Activated B cell treated with CpG ODN at 0.5 μM for 24 hours (primary cell): ENCODE results near the gene FDX1. TPM values are rescaled to one million over a fixed set of nuclear protein-coding genes. Genes with fewer than 3 reads are reported as not detected.

ENCODE experiments used
- ATAC-seq: fragments of 200-7000 bp; cut with Tn5 transposase; one replicate; pipeline ENCODE4 v1.10.0; 2021; ENCODE audit warnings: low read depth, mild to moderate bottlenecking, moderate library complexity
- CTCF ChIA-PET: fragments of 350-600 bp; sonication (Branson Sonifier 250); formaldehyde crosslinking; loops from one replicate; lab custom pipeline; 2021; ENCODE audit warnings: antibody characterized with exemption; lab: Charles Lee
- POLR2A ChIA-PET: fragments of 350-600 bp; sonication (Branson Sonifier 250); formaldehyde crosslinking; loops from one replicate; lab custom pipeline; 2021; ENCODE audit warnings: antibody characterized with exemption; lab: Charles Lee
- DNase-seq: peaks from one replicate; pipeline ENCODE4 v3.0.0; 2022
- H3K27ac Mint-ChIP-seq: one replicate; pipeline ENCODE4 v1.8.0; 2020; ENCODE audit warnings: mixed read lengths
- H3K27me3 Mint-ChIP-seq: one replicate; pipeline ENCODE4 v1.8.0; 2021; ENCODE audit warnings: mixed read lengths
- H3K36me3 Mint-ChIP-seq: one replicate; pipeline ENCODE4 v1.8.0; 2021; ENCODE audit warnings: low read depth, mixed read lengths
- H3K4me1 Mint-ChIP-seq: one replicate; pipeline ENCODE4 v1.8.0; 2021; ENCODE audit warnings: mixed read lengths
- H3K4me3 Mint-ChIP-seq: one replicate; pipeline ENCODE4 v1.8.0; 2020; ENCODE audit warnings: mild to moderate bottlenecking, mixed read lengths
- H3K9me3 Mint-ChIP-seq: one replicate; pipeline ENCODE4 v1.8.0; 2020; ENCODE audit warnings: mixed read lengths
- CTCF ChIP-seq: fragments of 200-600 bp; IDR thresholded peaks from one replicate; pipeline ENCODE4 v1.8.0; 2022; ENCODE audit warnings: antibody characterized with exemption, mild to moderate bottlenecking
- intact Hi-C: fragments of 100-400 bp; cut with micrococcal nuclease; formaldehyde crosslinking; loops from one replicate; pipeline ENCODE4 v1.15.1; 2024
- total RNA-seq: library from RNA; stranded (reverse); gene quantifications from 2 replicates; pipeline ENCODE4 v1.2.3, GENCODE V29; 2022

Gene FDX1
- total RNA-seq, 1 donor from 2014 or later = 8.7 TPM

DNA sequence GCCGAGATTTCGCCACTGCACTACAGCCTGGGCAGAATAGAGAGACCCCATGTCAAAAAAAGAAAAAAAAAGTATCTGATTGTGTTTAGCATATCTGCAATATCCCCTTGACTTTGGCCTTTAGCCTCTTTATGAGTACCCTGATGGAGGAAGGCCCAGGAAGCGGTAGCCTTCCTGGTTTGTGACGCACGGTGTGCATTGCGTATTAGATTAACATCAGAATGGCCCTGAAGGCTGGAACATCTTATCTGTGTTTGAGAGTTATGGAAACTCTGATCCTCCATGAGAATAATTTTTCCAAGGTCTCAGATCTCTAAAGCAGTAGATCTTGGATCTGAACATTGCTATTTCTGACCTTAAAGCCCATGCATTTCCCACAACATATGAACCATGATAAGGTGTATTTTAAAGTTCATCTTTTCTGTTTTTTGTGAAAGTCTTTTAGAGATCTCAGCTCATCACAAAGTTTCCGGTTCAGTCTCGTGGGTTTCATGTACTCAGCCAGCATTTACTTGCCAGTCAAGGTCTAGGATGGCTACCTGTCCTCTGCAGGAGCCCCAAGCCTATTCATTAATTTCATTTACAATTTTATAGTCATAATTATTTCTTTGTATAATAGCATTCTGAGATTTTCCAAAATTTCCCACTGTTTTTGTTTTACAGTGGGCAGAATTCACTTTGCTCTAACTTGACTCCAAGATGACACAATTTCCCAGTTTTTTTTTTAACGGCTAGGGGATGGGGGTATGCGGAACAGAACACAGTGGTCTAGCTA, 605 bp upstream of the FDX1 start:
- DNase-seq (no peak), ATAC-seq (no peak)
- Mint-ChIP-seq H3K27ac (peak overlapping the region; percentile 74), H3K27me3 (no peaks in the 10 kb centered on the region), H3K4me1 (peaks cover 42% of the 10 kb centered on the region), H3K4me3 (peak overlapping the region; percentile 76), H3K9me3 (no peaks in the 10 kb centered on the region), H3K36me3 (peaks cover 7% of the 10 kb centered on the region)
- CTCF ChIA-PET = interaction anchor here (1.1 to 8.8 kb wide), 2 partner anchors 52 to 229 kb away, joined by 3 to 103 read pairs; no protein-coding TSS in a partner anchor
- POLR2A ChIA-PET = interaction anchor here (0.6 to 1.5 kb wide), 4 partner anchors 91 to 1497 kb away, joined by 3 to 4 read pairs (median 3); no protein-coding TSS in a partner anchor
- intact Hi-C loops = loop anchor here (1.0 to 2.0 kb wide), 5 partner anchors 53 to 1798 kb away; partner anchors contain the start of genes PTS, RDX and SIK2
- TF ChIP-seq CTCF = no peak

DNA sequence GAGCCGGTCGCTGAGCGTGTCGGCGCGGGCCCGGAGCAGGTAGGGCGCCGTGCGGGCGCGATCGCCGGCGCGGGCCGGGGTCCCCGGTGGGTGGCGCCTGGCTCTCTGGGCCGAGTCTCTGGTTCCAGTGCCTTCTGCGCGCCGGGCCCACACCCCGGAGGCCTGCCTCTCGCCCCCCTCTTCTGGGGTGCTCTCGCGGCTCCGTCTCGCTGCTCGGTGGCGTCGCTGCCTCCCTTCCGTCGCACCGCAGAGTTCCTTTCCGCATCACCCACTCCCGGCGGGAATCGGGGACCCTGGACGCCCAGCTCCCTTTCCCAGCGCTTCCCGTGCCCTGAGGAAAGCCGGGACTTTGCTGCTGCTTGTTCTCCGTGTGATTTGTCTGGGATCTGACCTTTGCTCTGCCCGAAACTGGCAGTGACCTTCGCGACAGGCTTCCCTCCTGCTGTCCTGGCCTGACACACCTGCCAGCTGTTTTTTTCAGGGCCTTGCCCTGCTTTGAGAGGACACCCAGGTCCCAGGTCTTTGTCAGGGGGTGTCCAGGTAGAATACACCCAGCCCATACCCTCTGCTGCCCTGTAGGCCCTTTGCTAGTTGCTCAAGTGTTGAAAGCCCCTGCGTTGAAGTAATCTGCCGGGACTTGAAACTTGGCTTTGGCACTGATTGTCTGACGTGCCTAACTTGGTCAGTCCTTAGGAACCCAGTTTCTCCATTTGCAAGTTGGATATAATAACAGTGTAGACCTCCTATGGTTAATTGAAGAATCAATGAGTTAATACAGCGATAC, 711 bp downstream of the FDX1 start:
- ChIA-PET CTCF (interaction anchor here (0.7 to 8.8 kb wide), 5 partner anchors 53 to 1016 kb away, joined by 3 to 103 read pairs (median 3); no protein-coding TSS in a partner anchor), POLR2A (interaction anchor here (0.6 to 1.0 kb wide), 4 partner anchors 92 to 336 kb away, joined by 3 to 4 read pairs (median 4); no protein-coding TSS in a partner anchor)
- Mint-ChIP-seq H3K36me3 (peaks cover 7% of the 10 kb centered on the region), H3K27me3 (no peaks in the 10 kb centered on the region), H3K27ac (peak overlapping the region; percentile 87), H3K4me1 (peaks cover 46% of the 10 kb centered on the region), H3K4me3 (peak overlapping the region; percentile 95), H3K9me3 (no peaks in the 10 kb centered on the region)
- DNase-seq (peak; percentile 30), ATAC-seq (peak; percentile 30)
- intact Hi-C loops = loop anchor here (2.0 to 10.0 kb wide), 8 partner anchors 178 to 1736 kb away; partner anchors contain the start of genes ALG9, ARHGAP20, CFAP68 and FDXACB1
- no peak for TF ChIP-seq CTCF

DNA sequence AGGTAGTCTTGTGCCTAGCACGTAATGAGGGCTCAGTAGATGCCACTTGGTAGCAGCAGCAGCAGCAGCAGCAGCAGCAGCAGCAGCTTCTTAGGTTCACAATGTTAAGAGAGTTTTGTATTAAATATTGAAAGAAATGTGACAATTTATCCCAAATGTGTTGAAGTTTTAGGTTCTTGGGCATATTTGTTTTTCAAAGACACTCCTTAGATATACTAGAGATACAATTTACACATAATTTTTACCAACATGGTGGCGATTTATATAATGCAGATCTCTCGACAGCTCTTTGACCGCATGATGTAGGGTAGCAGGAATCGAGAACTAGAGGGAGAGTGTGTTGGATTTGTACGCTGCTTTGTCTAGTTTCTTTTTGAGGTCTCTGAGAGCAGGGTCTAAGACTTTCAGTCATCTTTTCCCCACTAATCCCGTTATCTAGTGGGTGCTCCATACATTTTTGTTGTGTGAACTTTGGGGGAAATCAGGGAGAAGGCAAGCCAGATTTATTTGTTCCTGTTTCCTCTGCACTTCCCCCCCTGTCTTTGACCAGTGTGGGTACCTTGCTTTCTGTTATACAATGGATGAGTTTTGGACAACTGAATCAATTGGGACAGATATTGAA, 1.4 kb downstream of the FDX1 start:
- Mint-ChIP-seq H3K9me3 (no peaks in the 10 kb centered on the region), H3K36me3 (peaks cover 9% of the 10 kb centered on the region), H3K27me3 (no peaks in the 10 kb centered on the region), H3K4me1 (peaks cover 46% of the 10 kb centered on the region), H3K27ac (peak overlapping the region; percentile 87), H3K4me3 (peak overlapping the region; percentile 95)
- ChIA-PET CTCF (interaction anchor here (0.7 to 8.8 kb wide), 5 partner anchors 15 to 1015 kb away, joined by 3 to 103 read pairs (median 3); no protein-coding TSS in a partner anchor), POLR2A (interaction anchor here (0.6 to 1.0 kb wide), 2 partner anchors 230 to 337 kb away, joined by 3 to 4 read pairs; no protein-coding TSS in a partner anchor)
- intact Hi-C loops = loop anchor here (2.0 to 10.0 kb wide), 8 partner anchors 179 to 1736 kb away; partner anchors contain the start of genes ALG9, ARHGAP20, CFAP68 and FDXACB1
- no peak for TF ChIP-seq CTCF
- DNase-seq (no peak), ATAC-seq (no peak)

DNA sequence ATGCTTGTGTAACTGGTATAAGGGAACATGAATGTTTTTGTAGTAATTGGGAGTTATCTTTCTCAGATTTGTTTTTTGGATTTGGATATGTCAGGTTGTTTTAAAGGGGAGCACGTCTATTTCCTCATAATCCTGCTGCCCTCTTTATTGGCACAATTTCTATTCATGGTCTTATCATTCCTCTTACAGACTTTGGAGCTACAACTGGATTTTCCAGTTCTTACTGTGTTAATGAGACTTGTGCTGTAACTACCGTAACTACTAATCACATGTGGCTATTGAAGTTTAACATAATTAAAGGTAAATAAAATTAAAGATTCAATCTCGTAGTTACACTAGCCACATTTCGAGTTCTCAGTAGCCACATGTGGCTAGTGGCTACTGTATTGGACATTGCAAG, 1.9 kb downstream of the FDX1 start:
- no peak for TF ChIP-seq CTCF
- H3K9me3 Mint-ChIP-seq = no peaks in the 10 kb centered on the region
- peak overlapping the region; percentile 95 for H3K4me3 Mint-ChIP-seq
- ATAC-seq (no peak), DNase-seq (no peak)
- no peaks in the 10 kb centered on the region for H3K27me3 Mint-ChIP-seq
- H3K36me3 Mint-ChIP-seq = peaks cover 14% of the 10 kb centered on the region
- CTCF ChIA-PET = interaction anchor here (0.7 to 8.8 kb wide), 4 partner anchors 14 to 799 kb away, joined by 3 to 103 read pairs (median 4); no protein-coding TSS in a partner anchor
- intact Hi-C loops = loop anchor here (2.0 to 10.0 kb wide), 8 partner anchors 179 to 1737 kb away; partner anchors contain the start of genes ALG9, ARHGAP20, CFAP68 and FDXACB1
- peaks cover 46% of the 10 kb centered on the region for H3K4me1 Mint-ChIP-seq
- H3K27ac Mint-ChIP-seq = peak overlapping the region; percentile 87
- POLR2A ChIA-PET = no interaction called here
